Calu3 (cell line): Measurements from ENCODE around the gene SCAND1. TPM values are rescaled to one million over a fixed set of nuclear protein-coding genes. Genes with fewer than 3 reads are reported as not detected.

Source experiments
- BruUV-seq: library from RNA; stranded (reverse); fragments of 400-500 nt; replicated peaks from 2 replicates; lab custom pipeline; 2021; lab: Mats Ljungman, UMichigan
- CTCF ChIA-PET: fragments of 300-600 bp; sonication (Branson Sonifier 250); formaldehyde crosslinking; loops from one replicate; lab custom pipeline; 2022; ENCODE audit warnings: antibody characterized with exemption; lab: Charles Lee
- DNase-seq: peaks from one replicate; pipeline ENCODE4 v3.0.0; 2022
- H3K27ac Mint-ChIP-seq: one replicate; pipeline ENCODE4 v1.8.0; 2022; ENCODE audit warnings: mixed read lengths; ENCODE audit not compliant: unreplicated experiment
- H3K27me3 Mint-ChIP-seq: one replicate; pipeline ENCODE4 v1.8.0; 2022; ENCODE audit warnings: mixed read lengths; ENCODE audit not compliant: unreplicated experiment
- H3K36me3 Mint-ChIP-seq: one replicate; pipeline ENCODE4 v1.8.0; 2022; ENCODE audit warnings: mild to moderate bottlenecking, moderate library complexity, mixed read lengths; ENCODE audit not compliant: insufficient read depth, unreplicated experiment
- H3K4me1 Mint-ChIP-seq: one replicate; pipeline ENCODE4 v1.8.0; 2022; ENCODE audit warnings: mild to moderate bottlenecking, low read depth, mixed read lengths; ENCODE audit not compliant: unreplicated experiment
- H3K4me3 Mint-ChIP-seq: one replicate; pipeline ENCODE4 v1.8.0; 2022; ENCODE audit warnings: mild to moderate bottlenecking, low read depth, moderate library complexity, mixed read lengths; ENCODE audit not compliant: unreplicated experiment
- H3K9me3 Mint-ChIP-seq: one replicate; pipeline ENCODE4 v1.8.0; 2022; ENCODE audit warnings: low read depth, mixed read lengths; ENCODE audit not compliant: unreplicated experiment
- intact Hi-C: fragments of 100-400 bp; cut with micrococcal nuclease; formaldehyde crosslinking; loops from one replicate; pipeline ENCODE4 v1.10.0; 2022; ENCODE audit not compliant: unreplicated experiment
- total RNA-seq: library from RNA; stranded (reverse); gene quantifications from 2 replicates; pipeline ENCODE4 v1.2.3, GENCODE V29; 2022
- TF ChIP-seq, protein P1 (sequence below): fragments of 200-600 bp; IDR thresholded peaks from one replicate; pipeline ENCODE4 v1.8.0; 2022; ENCODE audit warnings: antibody characterized with exemption; ENCODE audit not compliant: unreplicated experiment

SCAND1 gene
- total RNA-seq, 1 experiment from 2014 or later = 88.6 TPM

DNA sequence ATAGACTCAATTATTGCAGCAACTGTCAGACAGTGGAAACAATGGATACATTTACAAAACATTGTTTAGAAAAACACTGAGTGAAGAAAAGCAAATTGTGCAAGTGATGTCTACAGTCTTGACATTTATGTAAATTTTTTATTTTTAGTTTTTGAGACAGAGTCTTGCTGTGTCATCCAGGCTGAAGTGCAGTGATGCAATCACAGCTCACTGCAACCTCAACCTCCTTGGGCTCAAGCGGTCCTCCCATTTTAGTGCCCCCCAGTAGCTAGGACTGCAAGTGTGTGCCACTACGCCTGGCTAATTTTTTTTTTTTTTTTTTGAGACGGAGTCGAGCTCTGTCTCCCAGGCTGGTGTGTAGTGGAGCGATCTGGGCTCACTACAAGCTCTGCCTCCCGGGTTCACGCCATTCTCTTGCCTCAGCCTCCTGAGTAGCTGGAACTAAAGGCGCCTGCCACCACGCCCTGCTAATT lies 23.8 kb upstream of the SCAND1 start:
- no peak for DNase-seq
- intact Hi-C loops = no loop called here
- H3K27me3 Mint-ChIP-seq = peaks cover 10% of the 10 kb centered on the region
- TF ChIP-seq, protein P1, sequence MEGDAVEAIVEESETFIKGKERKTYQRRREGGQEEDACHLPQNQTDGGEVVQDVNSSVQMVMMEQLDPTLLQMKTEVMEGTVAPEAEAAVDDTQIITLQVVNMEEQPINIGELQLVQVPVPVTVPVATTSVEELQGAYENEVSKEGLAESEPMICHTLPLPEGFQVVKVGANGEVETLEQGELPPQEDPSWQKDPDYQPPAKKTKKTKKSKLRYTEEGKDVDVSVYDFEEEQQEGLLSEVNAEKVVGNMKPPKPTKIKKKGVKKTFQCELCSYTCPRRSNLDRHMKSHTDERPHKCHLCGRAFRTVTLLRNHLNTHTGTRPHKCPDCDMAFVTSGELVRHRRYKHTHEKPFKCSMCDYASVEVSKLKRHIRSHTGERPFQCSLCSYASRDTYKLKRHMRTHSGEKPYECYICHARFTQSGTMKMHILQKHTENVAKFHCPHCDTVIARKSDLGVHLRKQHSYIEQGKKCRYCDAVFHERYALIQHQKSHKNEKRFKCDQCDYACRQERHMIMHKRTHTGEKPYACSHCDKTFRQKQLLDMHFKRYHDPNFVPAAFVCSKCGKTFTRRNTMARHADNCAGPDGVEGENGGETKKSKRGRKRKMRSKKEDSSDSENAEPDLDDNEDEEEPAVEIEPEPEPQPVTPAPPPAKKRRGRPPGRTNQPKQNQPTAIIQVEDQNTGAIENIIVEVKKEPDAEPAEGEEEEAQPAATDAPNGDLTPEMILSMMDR = no peak
- H3K36me3 Mint-ChIP-seq = no peaks in the 10 kb centered on the region
- CTCF ChIA-PET = interaction anchor here (0.7 kb wide), 1 partner anchor 14 kb away, joined by 3 read pairs; no protein-coding TSS in a partner anchor
- H3K4me3 Mint-ChIP-seq = no peak overlapping the region
- no TSS peak for BruUV-seq
- no peaks in the 10 kb centered on the region for H3K4me1 Mint-ChIP-seq
- H3K27ac Mint-ChIP-seq = no peak overlapping the region
- H3K9me3 Mint-ChIP-seq = no peaks in the 10 kb centered on the region

DNA sequence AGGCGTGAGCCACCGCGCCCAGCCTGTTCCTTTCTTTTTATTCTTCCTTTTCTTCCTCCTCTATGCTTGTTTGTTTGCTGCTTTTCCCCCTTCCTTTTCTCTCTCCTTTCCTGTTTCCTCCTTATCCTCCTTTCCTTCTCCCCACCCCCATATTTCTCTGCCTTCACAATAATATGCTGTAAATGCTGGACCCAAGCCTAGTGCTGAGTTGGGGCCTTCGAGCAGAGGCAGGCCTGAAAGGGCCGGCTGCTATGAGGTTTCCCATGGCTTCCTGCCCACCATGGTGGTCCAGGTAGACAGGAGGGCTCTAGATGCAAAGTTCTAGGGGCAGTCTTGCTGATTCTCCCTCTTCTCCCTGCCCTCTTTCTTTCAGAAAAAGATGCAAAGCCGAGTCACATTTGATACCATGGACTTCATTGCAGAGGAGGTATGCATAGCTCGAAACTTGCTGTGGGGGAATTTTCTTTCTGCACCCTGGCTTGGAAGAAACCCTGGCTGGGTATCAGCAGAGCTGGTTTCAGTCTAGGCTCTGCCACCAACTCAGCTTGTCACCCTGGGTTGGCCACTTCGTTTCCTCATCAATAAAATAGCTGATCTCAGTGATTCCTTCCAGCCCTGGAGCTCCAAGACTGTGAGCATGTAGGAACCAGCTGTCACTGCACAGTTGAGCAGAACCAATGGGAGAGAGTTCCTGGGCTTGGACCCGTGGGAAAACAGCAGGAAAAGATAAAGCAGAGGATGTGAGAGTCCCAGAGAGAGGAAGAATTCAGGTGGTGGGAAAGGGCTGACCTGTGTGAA lies 21.5 kb upstream of the SCAND1 start:
- no peak overlapping the region for H3K27ac Mint-ChIP-seq
- no peaks in the 10 kb centered on the region for H3K27me3 Mint-ChIP-seq
- H3K36me3 Mint-ChIP-seq = no peaks in the 10 kb centered on the region
- H3K4me3 Mint-ChIP-seq = no peak overlapping the region
- TF ChIP-seq, protein P1 = no peak
- intact Hi-C loops = no loop called here
- H3K9me3 Mint-ChIP-seq = no peaks in the 10 kb centered on the region
- no peaks in the 10 kb centered on the region for H3K4me1 Mint-ChIP-seq
- DNase-seq = no peak
- no TSS peak for BruUV-seq
- CTCF ChIA-PET = interaction anchor here (0.6 to 2.3 kb wide), 4 partner anchors 17 to 270 kb away, joined by 4 to 6 read pairs (median 4); no protein-coding TSS in a partner anchor

DNA sequence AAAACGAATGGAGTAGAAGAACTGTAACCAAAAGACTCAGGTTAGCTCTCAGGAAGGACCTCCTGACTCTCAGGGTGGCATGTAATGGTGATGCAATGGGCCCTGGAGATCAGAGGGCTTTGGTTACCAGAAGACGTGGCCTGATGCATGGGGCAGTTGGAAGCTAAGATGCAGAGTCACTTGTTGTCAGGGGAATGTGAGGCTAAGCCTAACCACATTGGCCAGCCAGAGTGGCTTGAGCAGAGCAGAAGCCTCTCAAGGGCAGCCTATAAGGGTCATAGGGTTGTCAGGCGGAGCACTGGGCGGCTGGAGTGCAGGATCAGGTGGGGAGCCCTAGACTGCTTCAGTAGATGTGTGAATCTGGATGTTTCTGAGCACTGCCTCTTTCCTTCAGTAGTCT lies 20.0 kb upstream of the SCAND1 start:
- Mint-ChIP-seq H3K4me3 (no peak overlapping the region), H3K27ac (no peak overlapping the region), H3K27me3 (no peaks in the 10 kb centered on the region), H3K9me3 (no peaks in the 10 kb centered on the region), H3K4me1 (peaks cover 6% of the 10 kb centered on the region), H3K36me3 (no peaks in the 10 kb centered on the region)
- DNase-seq = no peak
- BruUV-seq = no TSS peak
- TF ChIP-seq, protein P1 = no peak
- intact Hi-C loops = no loop called here
- CTCF ChIA-PET = interaction anchor here (0.7 kb wide), 1 partner anchor 170 kb away, joined by 3 read pairs; no protein-coding TSS in a partner anchor

DNA sequence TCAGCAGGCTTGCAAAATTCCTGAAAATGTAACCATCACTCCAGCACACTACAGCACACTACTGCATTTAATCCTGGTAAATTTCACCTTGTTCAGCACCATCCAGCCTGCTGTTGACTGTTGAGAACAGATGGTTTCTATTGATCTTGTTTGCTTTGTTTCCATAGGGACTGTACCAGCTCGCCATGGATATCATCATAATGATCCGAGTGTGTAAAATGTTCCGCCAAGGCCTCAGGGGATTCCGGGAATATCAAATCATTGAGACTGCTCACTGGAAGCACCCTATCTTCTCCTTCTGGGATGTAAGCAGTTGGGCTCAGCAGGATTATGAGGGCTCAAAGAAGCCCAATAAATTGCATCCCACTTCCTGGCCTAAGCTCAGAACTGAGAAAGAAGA lies 18.2 kb upstream of the SCAND1 start:
- TF ChIP-seq, protein P1 = no peak
- BruUV-seq = no TSS peak
- DNase-seq = no peak
- H3K27ac Mint-ChIP-seq = no peak overlapping the region
- H3K27me3 Mint-ChIP-seq = no peaks in the 10 kb centered on the region
- intact Hi-C loops = no loop called here
- H3K36me3 Mint-ChIP-seq = no peaks in the 10 kb centered on the region
- CTCF ChIA-PET = interaction anchor here (1.5 kb wide), 1 partner anchor 8 kb away, joined by 3 read pairs; no protein-coding TSS in a partner anchor
- H3K4me1 Mint-ChIP-seq = peaks cover 17% of the 10 kb centered on the region
- H3K4me3 Mint-ChIP-seq = no peak overlapping the region
- H3K9me3 Mint-ChIP-seq = no peaks in the 10 kb centered on the region
